Transverse colon (tissue), 3 donors: Measurements from ENCODE around the gene LRATD1.

ENCODE experiments used
- CTCF ChIP-seq, 5 experiments: fragments of 200-600 bp in 3 of 5; fragments of 450-650 bp in 2 of 5; sonication (generic) in 3 of 5; IDR thresholded peaks; 1 replicate in 2 of 5; 2 replicates in 3 of 5; pipeline ENCODE4 v1.5.1; 2016 to 2017; ENCODE audit warnings: antibody characterized with exemption in 5 of 5, inconsistent platforms in 3 of 5, mild to moderate bottlenecking in 2 of 5, moderate library complexity in 1 of 5
- POLR2A ChIP-seq: fragments of 450-650 bp; IDR thresholded peaks from one replicate; pipeline ENCODE4 v1.6.1; 2016; ENCODE audit warnings: antibody characterized with exemption, mild to moderate bottlenecking, moderate library complexity

DNA sequence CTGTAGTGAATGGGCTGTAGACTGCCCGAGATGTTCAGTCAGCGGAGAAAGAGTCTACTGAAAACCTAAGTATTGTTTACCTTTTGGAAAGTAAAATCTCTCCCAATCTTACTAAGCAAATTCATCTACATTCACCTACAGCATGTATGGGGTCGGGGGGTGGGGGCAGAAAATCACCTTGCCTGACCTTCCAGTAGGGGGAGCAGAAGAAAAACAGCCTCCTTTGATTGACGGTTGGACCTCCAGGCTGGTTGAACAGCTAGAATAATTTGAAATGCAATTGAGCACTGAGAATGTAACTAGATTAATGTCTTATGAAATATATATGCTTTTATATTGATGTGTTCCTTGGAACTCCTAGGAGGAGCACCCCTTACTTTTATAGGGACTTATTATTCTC lies 10.0 kb downstream of the LRATD1 start:
- no peak for TF ChIP-seq POLR2A
- TF ChIP-seq CTCF (IDR thresholded peaks at IDR 0.05) = no peak
